HepG2 (cell line): ENCODE measurements around the gene SERPINB10.

Experiments
- CTCF ChIP-seq: sonication (generic); formaldehyde crosslinking; IDR thresholded peaks from 2 replicates; pipeline ENCODE4 v1.5.0; 2020; ENCODE audit warnings: mild to moderate bottlenecking, missing genetic modification reagents, moderate library complexity
- FOXP1 ChIP-seq, 2 experiments: fragments of 450-650 bp in 1 of 2; IDR thresholded peaks; 2 replicates each; pipeline ENCODE4 v1.6.1; 2017 to 2018; ENCODE audit warnings: antibody characterized with exemption in 1 of 2
- KLF6 ChIP-seq: IDR thresholded peaks from 2 replicates; pipeline ENCODE4 v1.8.0; 2016; ENCODE audit warnings: missing biosample characterization, missing genetic modification reagents

- TF ChIP-seq CTCF (CRISPR knock-in tag), result no peak
- no peak for TF ChIP-seq KLF6
- no peak for TF ChIP-seq FOXP1 (IDR thresholded peaks at IDR 0.05)
- no peak for TF ChIP-seq FOXP1 (CRISPR knock-in tag; IDR thresholded peaks at IDR 0.05)
These were observed 10.7 kb upstream of the SERPINB10 start for GRCh38 chr18:63897072-63897471.
